Natural killer cell (primary cell): Measurements from ENCODE around the gene PLCB4. TPM values are rescaled to one million over a fixed set of nuclear protein-coding genes. Genes with fewer than 3 reads are reported as not detected.

Experiments
- ATAC-seq, 3 donors: fragments of 150-1000 bp in 2 of 3; fragments of 200-7000 bp in 1 of 3; cut with Tn5 transposase; 1 replicate in 1 of 3; 2 replicates in 2 of 3; pipeline ENCODE4 v1.10.0; 2021; ENCODE audit warnings: mild to moderate bottlenecking in 2 of 3, moderate library complexity in 2 of 3
- DNase-seq, 2 donors: peaks; one replicate each; pipeline versions ENCODE4 v3.0.0 to v3.0.0-alpha.2; 2013 to 2021; ENCODE audit warnings: mixed read lengths in 1 of 2
- H3K27ac ChIP-seq: one replicate; pipeline ENCODE4 v1.5.1; 2013; ENCODE audit warnings: mild to moderate bottlenecking, low read length
- H3K27me3 ChIP-seq: one replicate; pipeline ENCODE4 v1.6.1; 2013; ENCODE audit warnings: low read length; ENCODE audit not compliant: control insufficient read depth, insufficient read depth
- H3K36me3 ChIP-seq: one replicate; pipeline ENCODE4 v1.6.1; 2013; ENCODE audit warnings: low read length; ENCODE audit not compliant: control insufficient read depth, insufficient read depth
- H3K4me1 ChIP-seq: one replicate; pipeline ENCODE4 v1.6.1; 2013; ENCODE audit warnings: low read length; ENCODE audit not compliant: control insufficient read depth, insufficient read depth
- H3K4me3 ChIP-seq: one replicate; pipeline ENCODE4 v1.5.1; 2013; ENCODE audit warnings: low read length
- H3K9me3 ChIP-seq: one replicate; pipeline ENCODE4 v1.6.1; 2013; ENCODE audit warnings: low read length; ENCODE audit not compliant: control insufficient read depth, insufficient read depth
- H3K27ac Mint-ChIP-seq, 2 donors: one replicate each; pipeline ENCODE4 v1.8.0; 2022; ENCODE audit warnings: mild to moderate bottlenecking in 2 of 2, mixed read lengths in 2 of 2, moderate library complexity in 1 of 2
- H3K27me3 Mint-ChIP-seq, 2 donors: one replicate each; pipeline ENCODE4 v1.8.0; 2022; ENCODE audit warnings: low read depth in 2 of 2, mixed read lengths in 2 of 2
- H3K36me3 Mint-ChIP-seq: one replicate; pipeline ENCODE4 v1.8.0; 2022; ENCODE audit warnings: mixed read lengths
- H3K4me1 Mint-ChIP-seq, 2 donors: one replicate each; pipeline ENCODE4 v1.8.0; 2022; ENCODE audit warnings: mixed read lengths in 2 of 2
- H3K4me3 Mint-ChIP-seq: one replicate; pipeline ENCODE4 v1.8.0; 2022; ENCODE audit warnings: mild to moderate bottlenecking, moderate library complexity, mixed read lengths
- H3K9me3 Mint-ChIP-seq, 2 donors: one replicate each; pipeline ENCODE4 v1.8.0; 2022; ENCODE audit warnings: mixed read lengths in 2 of 2
- WGBS: methylation state at CpG from one replicate; pipeline ENCODE4 v1.1.7; 2013; ENCODE audit warnings: missing lambda C conversion rate; ENCODE audit not compliant: insufficient coverage; 5-methylcytosine and 5-hydroxymethylcytosine counted together
- intact Hi-C: fragments of 100-400 bp; cut with micrococcal nuclease; formaldehyde crosslinking; loops from one replicate; pipeline ENCODE4 v1.14.2; 2022
- total RNA-seq, 4 donors: library from RNA; stranded (reverse); fragments of 120-200 nt in 1 of 4; gene quantifications; one replicate each; pipeline versions ENCODE4 v1.2.3 to v1.2.4, GENCODE V29; 2013 to 2022
- TF ChIP-seq, protein P1 (sequence below): fragments of 200-600 bp; IDR thresholded peaks from one replicate; pipeline ENCODE4 v1.8.0; 2022; ENCODE audit warnings: antibody characterized with exemption

Gene PLCB4
- total RNA-seq, 3 donors from 2014 or later (not counting 1 experiment from before 2014, with no cell fraction given): 0.05 to 0.40 TPM; not detected in 1

DNA sequence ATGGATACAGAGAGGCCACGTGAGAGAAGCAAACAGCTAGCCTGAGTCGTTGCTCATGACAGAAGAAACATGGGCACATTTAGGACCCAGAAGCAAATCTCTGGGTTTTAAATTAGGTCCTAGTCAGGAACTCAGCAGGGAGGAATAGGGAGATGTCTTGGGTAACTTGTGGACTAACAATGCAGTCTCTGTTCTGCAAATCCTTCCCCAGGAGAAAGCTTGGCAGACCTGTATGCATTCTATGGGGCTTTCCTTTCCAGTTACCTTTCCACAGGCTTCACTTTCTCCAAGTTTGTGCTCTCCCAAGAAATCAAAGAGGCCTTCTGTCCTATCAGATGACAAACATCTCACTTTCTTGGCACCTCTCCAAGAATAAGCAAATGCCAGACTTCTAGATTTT lies 47.2 kb upstream of the PLCB4 start:
- H3K27me3 Mint-ChIP-seq: peaks cover 3 to 9% of the 10 kb centered on the region in 2 donors
- H3K27ac Mint-ChIP-seq: no peak overlapping the region

DNA sequence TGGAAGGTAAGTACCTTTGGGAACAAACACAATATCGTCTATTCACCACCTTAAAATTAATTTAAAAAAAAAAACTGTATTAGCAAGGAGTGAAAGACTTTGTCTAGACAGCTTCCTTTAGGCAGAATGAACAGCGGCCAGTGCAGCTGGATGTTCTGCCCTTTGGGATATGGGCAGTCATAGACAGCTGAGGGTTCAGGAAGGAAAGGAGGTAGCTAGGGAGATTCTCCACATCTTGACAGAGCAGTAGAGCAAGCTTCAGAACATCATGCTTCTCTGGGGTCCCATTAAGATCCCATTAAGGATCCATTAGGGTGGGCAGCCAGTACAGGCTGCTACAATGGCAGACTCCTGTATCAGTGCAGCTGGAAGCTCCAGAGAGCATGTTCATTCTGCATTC lies 46.5 kb upstream of the PLCB4 start:
- Histone ChIP-seq H3K9me3 (no peaks in the 10 kb centered on the region), H3K4me3 (no peak overlapping the region), H3K4me1 (no peaks in the 10 kb centered on the region), H3K27me3 (no peaks in the 10 kb centered on the region), H3K36me3 (no peaks in the 10 kb centered on the region), H3K27ac (no peak overlapping the region)
- intact Hi-C loops: no loop called here
- no peaks in the 10 kb centered on the region for H3K36me3 Mint-ChIP-seq
- H3K9me3 Mint-ChIP-seq: no peaks in the 10 kb centered on the region
- no peak overlapping the region for H3K4me3 Mint-ChIP-seq
- TF ChIP-seq, protein P1, sequence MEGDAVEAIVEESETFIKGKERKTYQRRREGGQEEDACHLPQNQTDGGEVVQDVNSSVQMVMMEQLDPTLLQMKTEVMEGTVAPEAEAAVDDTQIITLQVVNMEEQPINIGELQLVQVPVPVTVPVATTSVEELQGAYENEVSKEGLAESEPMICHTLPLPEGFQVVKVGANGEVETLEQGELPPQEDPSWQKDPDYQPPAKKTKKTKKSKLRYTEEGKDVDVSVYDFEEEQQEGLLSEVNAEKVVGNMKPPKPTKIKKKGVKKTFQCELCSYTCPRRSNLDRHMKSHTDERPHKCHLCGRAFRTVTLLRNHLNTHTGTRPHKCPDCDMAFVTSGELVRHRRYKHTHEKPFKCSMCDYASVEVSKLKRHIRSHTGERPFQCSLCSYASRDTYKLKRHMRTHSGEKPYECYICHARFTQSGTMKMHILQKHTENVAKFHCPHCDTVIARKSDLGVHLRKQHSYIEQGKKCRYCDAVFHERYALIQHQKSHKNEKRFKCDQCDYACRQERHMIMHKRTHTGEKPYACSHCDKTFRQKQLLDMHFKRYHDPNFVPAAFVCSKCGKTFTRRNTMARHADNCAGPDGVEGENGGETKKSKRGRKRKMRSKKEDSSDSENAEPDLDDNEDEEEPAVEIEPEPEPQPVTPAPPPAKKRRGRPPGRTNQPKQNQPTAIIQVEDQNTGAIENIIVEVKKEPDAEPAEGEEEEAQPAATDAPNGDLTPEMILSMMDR: no peak
- WGBS: 96% methylated on average over 1 of the region's 2 CpGs
- no peaks in the 10 kb centered on the region for H3K4me1 Mint-ChIP-seq
- H3K27me3 Mint-ChIP-seq: peaks cover 3 to 9% of the 10 kb centered on the region in 2 donors
- DNase-seq: no peak
- no peak overlapping the region for H3K27ac Mint-ChIP-seq
- ATAC-seq: no peak

More for the DNA sequence above, 47.2 kb upstream of the PLCB4 start:
- Mint-ChIP-seq H3K4me3 (no peak overlapping the region), H3K4me1 (no peaks in the 10 kb centered on the region), H3K9me3 (no peaks in the 10 kb centered on the region), H3K36me3 (no peaks in the 10 kb centered on the region)
- intact Hi-C loops: no loop called here
- Histone ChIP-seq H3K27me3 (no peaks in the 10 kb centered on the region), H3K4me3 (no peak overlapping the region), H3K9me3 (no peaks in the 10 kb centered on the region), H3K36me3 (no peaks in the 10 kb centered on the region), H3K27ac (no peak overlapping the region), H3K4me1 (no peaks in the 10 kb centered on the region)
- DNase-seq: no peak
- no peak for ATAC-seq
- TF ChIP-seq, protein P1: no peak
- 78% methylated on average over 2 of the region's 2 CpGs for WGBS

DNA sequence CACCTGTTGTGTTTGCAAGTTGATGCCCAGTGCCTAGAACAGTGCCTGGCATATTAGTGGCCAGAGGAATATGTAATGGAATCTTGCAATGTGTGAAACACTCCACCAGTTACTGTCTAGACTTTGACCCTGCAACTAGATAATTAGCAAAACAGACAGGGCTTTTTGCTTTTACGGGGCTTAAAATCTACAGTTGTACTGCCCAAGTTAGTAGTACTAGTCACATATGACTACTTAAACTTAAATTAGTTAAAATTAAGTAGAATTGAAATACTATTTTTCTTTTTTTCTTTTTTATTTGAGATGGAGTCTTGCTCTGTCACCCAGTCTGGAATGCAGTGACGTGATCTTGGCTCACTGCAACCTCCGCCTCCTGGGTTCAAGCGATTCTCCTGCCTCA lies 44.3 kb upstream of the PLCB4 start:
- no peak overlapping the region for H3K4me3 ChIP-seq
- no peak overlapping the region for H3K27ac Mint-ChIP-seq
- TF ChIP-seq, protein P1: no peak
- H3K9me3 ChIP-seq: no peaks in the 10 kb centered on the region
- H3K27ac ChIP-seq: no peak overlapping the region
- peaks cover 0 to 2% of the 10 kb centered on the region in 2 donors for H3K9me3 Mint-ChIP-seq
- ATAC-seq (peak in 1 of 3 donors; percentile 10), DNase-seq (no peak)
- H3K27me3 Mint-ChIP-seq: peaks cover under 1 to 9% of the 10 kb centered on the region in 2 donors
- intact Hi-C loops: no loop called here
- H3K4me1 Mint-ChIP-seq: no peaks in the 10 kb centered on the region
- WGBS: 91% methylated on average over 4 of the region's 4 CpGs
- no peak overlapping the region for H3K4me3 Mint-ChIP-seq
- H3K27me3 ChIP-seq: no peaks in the 10 kb centered on the region
- no peaks in the 10 kb centered on the region for H3K4me1 ChIP-seq
- H3K36me3 Mint-ChIP-seq: no peaks in the 10 kb centered on the region
- H3K36me3 ChIP-seq: no peaks in the 10 kb centered on the region

DNA sequence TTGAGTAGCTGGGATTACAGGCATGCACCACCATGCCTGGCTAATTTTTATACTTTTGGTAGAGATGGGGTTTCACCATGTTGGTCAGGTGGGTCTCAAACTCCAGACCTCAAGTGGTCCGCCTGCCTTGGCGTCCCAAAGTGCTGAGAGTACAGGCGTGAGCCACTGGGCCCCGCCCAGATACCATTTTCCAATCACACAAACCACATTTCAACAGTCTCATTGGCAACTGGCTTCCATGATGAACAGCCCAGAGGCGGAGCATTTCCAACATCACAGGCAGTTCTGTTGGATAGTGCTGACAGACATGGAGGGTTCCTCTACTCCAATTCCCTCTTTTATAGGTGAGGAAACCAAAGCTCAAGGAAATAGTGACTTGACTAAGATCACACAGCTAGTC lies 43.9 kb upstream of the PLCB4 start:
- no peak overlapping the region for H3K27ac Mint-ChIP-seq
- ATAC-seq (no peak), DNase-seq (no peak)
- H3K4me3 ChIP-seq: no peak overlapping the region
- H3K36me3 ChIP-seq: no peaks in the 10 kb centered on the region
- no peaks in the 10 kb centered on the region for H3K36me3 Mint-ChIP-seq
- H3K4me1 Mint-ChIP-seq: no peaks in the 10 kb centered on the region
- H3K9me3 ChIP-seq: no peaks in the 10 kb centered on the region
- peaks cover 0 to 2% of the 10 kb centered on the region in 2 donors for H3K9me3 Mint-ChIP-seq
- H3K4me3 Mint-ChIP-seq: no peak overlapping the region
- no peak overlapping the region for H3K27ac ChIP-seq
- 94% methylated on average over 4 of the region's 5 CpGs for WGBS
- no peaks in the 10 kb centered on the region for H3K4me1 ChIP-seq
- H3K27me3 Mint-ChIP-seq: peaks cover 0 to 9% of the 10 kb centered on the region in 2 donors
- no peaks in the 10 kb centered on the region for H3K27me3 ChIP-seq
- TF ChIP-seq, protein P1: no peak
- intact Hi-C loops: no loop called here
